ENCODE results near the gene ARHGAP28. TPM values are rescaled to one million over a fixed set of nuclear protein-coding genes. Genes with fewer than 3 reads are reported as not detected.

The ARHGAP28 gene
- total RNA-seq, 1 experiment from 2014 or later: 118 TPM

DNA sequence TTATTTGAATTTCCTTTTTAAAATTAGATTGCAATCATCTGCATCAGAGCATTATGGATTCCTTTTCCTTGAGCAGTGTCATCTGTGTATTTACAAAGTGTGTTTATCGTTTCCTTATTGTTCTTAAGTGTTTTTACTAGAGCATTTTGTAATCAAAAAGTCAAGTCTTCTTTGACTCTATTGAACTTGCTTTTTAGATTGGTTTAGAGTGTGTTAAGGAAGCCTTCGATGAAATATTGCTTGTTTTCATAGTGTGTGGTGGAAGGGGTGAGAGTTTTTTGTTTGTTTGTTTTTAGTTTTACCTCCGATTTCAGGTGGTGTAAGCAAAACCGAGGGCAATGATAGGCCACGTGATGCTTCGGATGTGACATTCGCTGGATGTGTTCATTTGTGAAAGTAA is 45.7 kb downstream of the ARHGAP28 start:
- no peaks in the 10 kb centered on the region for H3K36me3 ChIP-seq (ENCODE audit: control insufficient read depth, insufficient read depth, low read length)
- no peak overlapping the region for H3K4me3 ChIP-seq (ENCODE audit: low read depth, low read length)
- DNase-seq: no peak
- H3K27ac Mint-ChIP-seq (ENCODE audit: unreplicated experiment): no peak overlapping the region
- H3K4me1 ChIP-seq: peaks cover 13% of the 10 kb centered on the region
- no TSS peak for BruUV-seq (replicated peaks)
- CTCF ChIA-PET: no interaction called here
- POLR2A ChIA-PET: no interaction called here
- intact Hi-C loops (cut with micrococcal nuclease; ENCODE audit: unreplicated experiment): no loop called here
- H3K4me1 Mint-ChIP-seq (ENCODE audit: low read depth, unreplicated experiment): peaks cover 26% of the 10 kb centered on the region
- H3K4me3 Mint-ChIP-seq (ENCODE audit: unreplicated experiment): no peak overlapping the region
- no peaks in the 10 kb centered on the region for H3K9me3 ChIP-seq
- H3K27me3 ChIP-seq (replicated peaks; ENCODE audit: control insufficient read depth, insufficient read depth, low read length): no peaks in the 10 kb centered on the region
- H3K36me3 Mint-ChIP-seq (ENCODE audit: insufficient read depth, unreplicated experiment): peaks cover 15% of the 10 kb centered on the region
- H3K27me3 Mint-ChIP-seq (ENCODE audit: insufficient read depth, unreplicated experiment): no peaks in the 10 kb centered on the region
- TF ChIP-seq, protein P1, sequence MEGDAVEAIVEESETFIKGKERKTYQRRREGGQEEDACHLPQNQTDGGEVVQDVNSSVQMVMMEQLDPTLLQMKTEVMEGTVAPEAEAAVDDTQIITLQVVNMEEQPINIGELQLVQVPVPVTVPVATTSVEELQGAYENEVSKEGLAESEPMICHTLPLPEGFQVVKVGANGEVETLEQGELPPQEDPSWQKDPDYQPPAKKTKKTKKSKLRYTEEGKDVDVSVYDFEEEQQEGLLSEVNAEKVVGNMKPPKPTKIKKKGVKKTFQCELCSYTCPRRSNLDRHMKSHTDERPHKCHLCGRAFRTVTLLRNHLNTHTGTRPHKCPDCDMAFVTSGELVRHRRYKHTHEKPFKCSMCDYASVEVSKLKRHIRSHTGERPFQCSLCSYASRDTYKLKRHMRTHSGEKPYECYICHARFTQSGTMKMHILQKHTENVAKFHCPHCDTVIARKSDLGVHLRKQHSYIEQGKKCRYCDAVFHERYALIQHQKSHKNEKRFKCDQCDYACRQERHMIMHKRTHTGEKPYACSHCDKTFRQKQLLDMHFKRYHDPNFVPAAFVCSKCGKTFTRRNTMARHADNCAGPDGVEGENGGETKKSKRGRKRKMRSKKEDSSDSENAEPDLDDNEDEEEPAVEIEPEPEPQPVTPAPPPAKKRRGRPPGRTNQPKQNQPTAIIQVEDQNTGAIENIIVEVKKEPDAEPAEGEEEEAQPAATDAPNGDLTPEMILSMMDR (IDR thresholded peaks at IDR 0.05; ENCODE audit: insufficient read depth in 1 of 2, low read depth in 1 of 2, low read length in 1 of 2, severe bottlenecking in 1 of 2, unreplicated experiment in 1 of 2): no peak
- no peaks in the 10 kb centered on the region for H3K9me3 Mint-ChIP-seq (ENCODE audit: unreplicated experiment)

DNA sequence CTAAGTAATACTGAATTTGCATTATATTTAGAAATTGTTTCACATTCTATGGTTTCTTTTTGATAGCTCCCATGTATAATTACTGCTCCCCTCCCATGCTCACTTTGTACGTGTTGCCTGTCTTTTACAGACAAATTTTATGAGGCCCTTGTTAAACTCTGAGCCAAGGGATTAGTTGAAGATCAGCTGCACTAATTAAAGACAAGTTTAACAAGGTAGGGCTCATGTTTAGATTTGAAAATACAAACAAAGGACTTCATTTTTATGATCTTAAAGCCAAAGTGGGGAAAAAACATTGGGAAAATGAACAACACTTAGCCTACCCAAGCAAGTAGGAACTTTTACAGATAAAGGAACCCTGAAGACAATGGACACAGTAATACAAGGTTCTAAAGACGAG is 46.2 kb downstream of the ARHGAP28 start:
- Mint-ChIP-seq H3K4me1 (ENCODE audit: low read depth, unreplicated experiment) (peaks cover 26% of the 10 kb centered on the region), H3K27me3 (ENCODE audit: insufficient read depth, unreplicated experiment) (no peaks in the 10 kb centered on the region), H3K36me3 (ENCODE audit: insufficient read depth, unreplicated experiment) (peaks cover 15% of the 10 kb centered on the region), H3K9me3 (ENCODE audit: unreplicated experiment) (no peaks in the 10 kb centered on the region), H3K4me3 (ENCODE audit: unreplicated experiment) (no peak overlapping the region), H3K27ac (ENCODE audit: unreplicated experiment) (no peak overlapping the region)
- no TSS peak for BruUV-seq (replicated peaks)
- TF ChIP-seq, protein P1 (IDR thresholded peaks at IDR 0.05; ENCODE audit: insufficient read depth in 1 of 2, low read depth in 1 of 2, low read length in 1 of 2, severe bottlenecking in 1 of 2, unreplicated experiment in 1 of 2): no peak
- ChIA-PET CTCF (no interaction called here), POLR2A (no interaction called here)
- Histone ChIP-seq H3K4me1 (peaks cover 17% of the 10 kb centered on the region), H3K36me3 (ENCODE audit: control insufficient read depth, insufficient read depth, low read length) (no peaks in the 10 kb centered on the region), H3K4me3 (ENCODE audit: low read depth, low read length) (no peak overlapping the region), H3K27me3 (replicated peaks; ENCODE audit: control insufficient read depth, insufficient read depth, low read length) (no peaks in the 10 kb centered on the region), H3K9me3 (no peaks in the 10 kb centered on the region)
- DNase-seq: no peak
- intact Hi-C loops (cut with micrococcal nuclease; ENCODE audit: unreplicated experiment): no loop called here

DNA sequence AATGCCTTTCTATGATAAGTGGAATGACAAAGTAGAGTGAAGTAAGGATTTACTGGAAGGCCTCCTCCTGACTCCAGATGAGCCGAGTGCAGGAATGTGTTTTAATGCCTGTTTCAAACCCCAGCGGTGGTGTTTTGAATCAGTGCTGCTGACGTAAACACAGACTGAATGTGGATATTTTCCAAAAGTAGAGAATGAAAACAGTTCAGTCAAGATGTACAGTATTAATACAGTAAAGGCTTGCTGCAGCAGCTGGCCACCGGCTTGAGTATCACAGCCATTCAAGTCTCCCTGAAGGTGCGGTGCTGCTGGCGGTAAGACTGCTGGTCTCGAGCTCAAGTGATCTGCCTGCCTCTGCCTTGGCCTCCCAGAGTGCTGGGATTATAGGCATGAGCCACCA is 46.7 kb downstream of the ARHGAP28 start:
- intact Hi-C loops (cut with micrococcal nuclease; ENCODE audit: unreplicated experiment): no loop called here
- POLR2A ChIA-PET: no interaction called here

More for the DNA sequence above, 46.7 kb downstream of the ARHGAP28 start:
- no peaks in the 10 kb centered on the region for H3K36me3 ChIP-seq (ENCODE audit: control insufficient read depth, insufficient read depth, low read length)
- H3K4me3 Mint-ChIP-seq (ENCODE audit: unreplicated experiment): no peak overlapping the region
- no TSS peak for BruUV-seq (replicated peaks)
- peaks cover 22% of the 10 kb centered on the region for H3K4me1 ChIP-seq
- no peak overlapping the region for H3K4me3 ChIP-seq (ENCODE audit: low read depth, low read length)
- H3K9me3 Mint-ChIP-seq (ENCODE audit: unreplicated experiment): no peaks in the 10 kb centered on the region
- TF ChIP-seq, protein P1 (IDR thresholded peaks at IDR 0.05; ENCODE audit: insufficient read depth in 1 of 2, low read depth in 1 of 2, low read length in 1 of 2, severe bottlenecking in 1 of 2, unreplicated experiment in 1 of 2): no peak
- H3K27ac Mint-ChIP-seq (ENCODE audit: unreplicated experiment): no peak overlapping the region
- CTCF ChIA-PET: no interaction called here
- H3K4me1 Mint-ChIP-seq (ENCODE audit: low read depth, unreplicated experiment): peaks cover 28% of the 10 kb centered on the region
- H3K36me3 Mint-ChIP-seq (ENCODE audit: insufficient read depth, unreplicated experiment): peaks cover 15% of the 10 kb centered on the region
- no peaks in the 10 kb centered on the region for H3K9me3 ChIP-seq
- H3K27me3 ChIP-seq (replicated peaks; ENCODE audit: control insufficient read depth, insufficient read depth, low read length): no peaks in the 10 kb centered on the region
- DNase-seq: no peak
- no peaks in the 10 kb centered on the region for H3K27me3 Mint-ChIP-seq (ENCODE audit: insufficient read depth, unreplicated experiment)

All from Caco-2 (cell line).